Testis (tissue), 2 donors: Measurements from ENCODE around the gene MBOAT7.
"Not testable (repeated sequence)": the region's sequence is repeated elsewhere in the genome, so short reads cannot be mapped to it uniquely, and the experiment has no call there.

ENCODE experiments used
- POLR2A ChIP-seq: fragments of 450-650 bp; IDR thresholded peaks from one replicate; pipeline ENCODE4 v1.6.1; 2017; ENCODE audit warnings: antibody characterized with exemption, mild to moderate bottlenecking, moderate library complexity
- TF ChIP-seq, protein P1 (sequence below), 3 experiments: fragments of 450-650 bp in 2 of 3; fragments of 200-600 bp in 1 of 3; sonication (generic) in 1 of 3; IDR thresholded peaks; one replicate each; pipeline ENCODE4 v1.5.1; 2016 to 2019; ENCODE audit warnings: antibody characterized with exemption in 3 of 3, mild to moderate bottlenecking in 2 of 3, moderate library complexity in 1 of 3

DNA sequence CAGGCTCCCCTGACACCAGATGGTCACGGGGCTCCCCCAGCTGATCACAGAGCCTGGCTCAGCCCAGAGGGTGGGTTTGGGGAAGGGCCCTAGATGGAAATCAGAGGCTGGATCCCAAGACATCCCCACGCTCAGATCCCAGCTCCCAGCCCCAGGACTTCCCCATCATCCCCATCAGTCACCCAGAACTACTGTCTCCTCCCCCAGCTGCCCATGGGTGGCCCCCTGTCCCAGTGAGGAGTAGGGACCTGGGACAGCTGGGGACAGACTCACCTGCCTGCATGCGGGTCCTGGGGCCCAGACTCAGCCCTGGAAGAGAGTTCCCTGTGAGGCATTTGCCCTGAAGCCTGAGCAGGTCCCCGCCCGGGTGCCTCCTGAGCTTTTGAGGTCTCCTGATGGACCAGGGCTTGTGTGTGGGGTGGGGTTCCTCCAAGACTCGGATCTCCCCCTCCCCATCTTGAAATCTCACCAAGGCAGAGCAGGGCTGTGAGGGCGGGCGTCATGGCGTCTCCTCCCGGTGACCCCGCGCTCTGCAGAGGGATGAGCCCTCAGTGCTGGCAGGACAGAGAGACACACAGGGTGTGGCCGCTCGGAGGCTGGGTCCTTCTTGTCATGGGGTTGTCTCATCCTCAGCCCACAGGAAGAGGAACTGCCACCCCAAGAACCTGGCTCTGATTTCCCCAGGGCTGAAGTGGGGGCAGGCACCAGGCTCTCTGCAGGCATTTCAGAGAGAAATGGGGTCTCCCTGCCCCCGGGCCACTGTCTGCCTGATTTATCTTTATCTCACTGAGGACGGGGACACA, 33.3 kb upstream of the MBOAT7 start, which contains the start of gene LILRB3:
- TF ChIP-seq, protein P1, sequence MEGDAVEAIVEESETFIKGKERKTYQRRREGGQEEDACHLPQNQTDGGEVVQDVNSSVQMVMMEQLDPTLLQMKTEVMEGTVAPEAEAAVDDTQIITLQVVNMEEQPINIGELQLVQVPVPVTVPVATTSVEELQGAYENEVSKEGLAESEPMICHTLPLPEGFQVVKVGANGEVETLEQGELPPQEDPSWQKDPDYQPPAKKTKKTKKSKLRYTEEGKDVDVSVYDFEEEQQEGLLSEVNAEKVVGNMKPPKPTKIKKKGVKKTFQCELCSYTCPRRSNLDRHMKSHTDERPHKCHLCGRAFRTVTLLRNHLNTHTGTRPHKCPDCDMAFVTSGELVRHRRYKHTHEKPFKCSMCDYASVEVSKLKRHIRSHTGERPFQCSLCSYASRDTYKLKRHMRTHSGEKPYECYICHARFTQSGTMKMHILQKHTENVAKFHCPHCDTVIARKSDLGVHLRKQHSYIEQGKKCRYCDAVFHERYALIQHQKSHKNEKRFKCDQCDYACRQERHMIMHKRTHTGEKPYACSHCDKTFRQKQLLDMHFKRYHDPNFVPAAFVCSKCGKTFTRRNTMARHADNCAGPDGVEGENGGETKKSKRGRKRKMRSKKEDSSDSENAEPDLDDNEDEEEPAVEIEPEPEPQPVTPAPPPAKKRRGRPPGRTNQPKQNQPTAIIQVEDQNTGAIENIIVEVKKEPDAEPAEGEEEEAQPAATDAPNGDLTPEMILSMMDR (IDR thresholded peaks at IDR 0.05) = not testable (repeated sequence)
- TF ChIP-seq POLR2A = not testable (repeated sequence)
